ES-I3 (cell line): ENCODE measurements around the gene CAMSAP1.

ENCODE experiments used
- H3K36me3 ChIP-seq: 2 replicates; pipeline ENCODE4 v1.6.1; 2013; ENCODE audit warnings: mild to moderate bottlenecking, low read length, control low read depth, moderate library complexity; ENCODE audit not compliant: insufficient read depth
- H3K4me1 ChIP-seq: 2 replicates; pipeline ENCODE4 v1.6.1; 2013; ENCODE audit warnings: mild to moderate bottlenecking, control low read depth, low read length; ENCODE audit not compliant: insufficient read depth
- H3K9ac ChIP-seq: 2 replicates; pipeline ENCODE4 v1.6.1; 2013; ENCODE audit warnings: low read depth, mild to moderate bottlenecking, low read length, moderate library complexity
- H3K9me3 ChIP-seq: 2 replicates; pipeline ENCODE4 v1.6.1; 2013; ENCODE audit warnings: mild to moderate bottlenecking, low read length, moderate library complexity; ENCODE audit not compliant: control insufficient read depth, insufficient read depth

Gene CAMSAP1

GRCh38 chr9:135878528-135879236 is 28.7 kb downstream of the CAMSAP1 start:
- Histone ChIP-seq H3K4me1 (peaks cover 15% of the 10 kb centered on the region), H3K9me3 (no peaks in the 10 kb centered on the region), H3K36me3 (peaks cover 3% of the 10 kb centered on the region; the same call in 1 of the 2 replicates), H3K9ac (no peak overlapping the region)

GRCh38 chr9:135877791-135878527 is 29.4 kb downstream of the CAMSAP1 start:
- H3K9ac ChIP-seq = no peak overlapping the region
- H3K9me3 ChIP-seq = no peaks in the 10 kb centered on the region
- H3K36me3 ChIP-seq = peaks cover 3% of the 10 kb centered on the region; the same call in 1 of the 2 replicates
- H3K4me1 ChIP-seq = peaks cover 15% of the 10 kb centered on the region

- peaks cover 15% of the 10 kb centered on the region for H3K4me1 ChIP-seq
- H3K36me3 ChIP-seq = peaks cover 3% of the 10 kb centered on the region; the same call in 1 of the 2 replicates
- no peak overlapping the region for H3K9ac ChIP-seq
- no peaks in the 10 kb centered on the region for H3K9me3 ChIP-seq
Observed at GRCh38 chr9:135876936-135877335, 30.4 kb downstream of the CAMSAP1 start.

- Histone ChIP-seq H3K36me3 (peaks cover 3% of the 10 kb centered on the region; the same call in 1 of the 2 replicates), H3K4me1 (peaks cover 15% of the 10 kb centered on the region), H3K9me3 (no peaks in the 10 kb centered on the region), H3K9ac (no peak overlapping the region)
Observed at GRCh38 chr9:135874859-135875258, 32.5 kb downstream of the CAMSAP1 start.

GRCh38 chr9:135869909-135870308 is 37.4 kb downstream of the CAMSAP1 start:
- Histone ChIP-seq H3K9me3 (no peaks in the 10 kb centered on the region), H3K9ac (no peak overlapping the region), H3K36me3 (no peaks in the 10 kb centered on the region; the same call in 1 of the 2 replicates), H3K4me1 (peaks cover 6% of the 10 kb centered on the region)

- Histone ChIP-seq H3K4me1 (peaks cover 10% of the 10 kb centered on the region), H3K9me3 (no peaks in the 10 kb centered on the region), H3K36me3 (no peaks in the 10 kb centered on the region; the same call in none of the 2 replicates), H3K9ac (no peak overlapping the region)
Observed at GRCh38 chr9:135865531-135865930, 41.8 kb downstream of the CAMSAP1 start.

- Histone ChIP-seq H3K9me3 (no peaks in the 10 kb centered on the region), H3K9ac (no peak overlapping the region), H3K4me1 (peaks cover 10% of the 10 kb centered on the region), H3K36me3 (no peaks in the 10 kb centered on the region; the same call in none of the 2 replicates)
Observed at GRCh38 chr9:135864447-135865049, 42.8 kb downstream of the CAMSAP1 start.

- no peak overlapping the region for H3K9ac ChIP-seq
- H3K9me3 ChIP-seq = no peaks in the 10 kb centered on the region
- no peaks in the 10 kb centered on the region; the same call in none of the 2 replicates for H3K36me3 ChIP-seq
- H3K4me1 ChIP-seq = peaks cover 10% of the 10 kb centered on the region
Observed at GRCh38 chr9:135862809-135863208, 44.5 kb downstream of the CAMSAP1 start.

GRCh38 chr9:135858491-135859185 is 48.7 kb downstream of the CAMSAP1 start:
- H3K9ac ChIP-seq = no peak overlapping the region
- H3K4me1 ChIP-seq = no peaks in the 10 kb centered on the region
- H3K9me3 ChIP-seq = no peaks in the 10 kb centered on the region
- H3K36me3 ChIP-seq = peaks cover 8% of the 10 kb centered on the region; the same call in 1 of the 2 replicates

GRCh38 chr9:135857843-135858242 is 49.5 kb downstream of the CAMSAP1 start:
- H3K9ac ChIP-seq = no peak overlapping the region
- H3K36me3 ChIP-seq = peaks cover 8% of the 10 kb centered on the region; the same call in 1 of the 2 replicates
- no peaks in the 10 kb centered on the region for H3K9me3 ChIP-seq
- no peaks in the 10 kb centered on the region for H3K4me1 ChIP-seq

GRCh38 chr9:135857371-135857786 is 50.0 kb downstream of the CAMSAP1 start:
- Histone ChIP-seq H3K4me1 (no peaks in the 10 kb centered on the region), H3K36me3 (peaks cover 8% of the 10 kb centered on the region; the same call in 1 of the 2 replicates), H3K9ac (no peak overlapping the region), H3K9me3 (no peaks in the 10 kb centered on the region)

- Histone ChIP-seq H3K4me1 (peaks cover 8% of the 10 kb centered on the region), H3K9ac (no peak overlapping the region), H3K36me3 (peaks cover 7% of the 10 kb centered on the region; the same call in 1 of the 2 replicates), H3K9me3 (no peaks in the 10 kb centered on the region)
Observed at GRCh38 chr9:135851748-135852147, 55.6 kb downstream of the CAMSAP1 start.

GRCh38 chr9:135850737-135851136 is 56.6 kb downstream of the CAMSAP1 start:
- Histone ChIP-seq H3K9me3 (no peaks in the 10 kb centered on the region), H3K36me3 (peaks cover 4% of the 10 kb centered on the region; the same call in 1 of the 2 replicates), H3K4me1 (peaks cover 8% of the 10 kb centered on the region), H3K9ac (no peak overlapping the region)

GRCh38 chr9:135849181-135849580 is 58.2 kb downstream of the CAMSAP1 start:
- peaks cover 4% of the 10 kb centered on the region; the same call in 1 of the 2 replicates for H3K36me3 ChIP-seq
- peaks cover 8% of the 10 kb centered on the region for H3K4me1 ChIP-seq
- no peak overlapping the region for H3K9ac ChIP-seq
- no peaks in the 10 kb centered on the region for H3K9me3 ChIP-seq
